K562 (cell line): ENCODE data around the gene OSBP2. TPM values are rescaled to one million over a fixed set of nuclear protein-coding genes. Genes with fewer than 3 reads are reported as not detected.

Source experiments
- ATAC-seq: fragments of 200-7000 bp; cut with Tn5 transposase; 3 replicates; pipeline ENCODE4 v1.9.1; 2020; ENCODE audit warnings: moderate library complexity
- BruUV-seq: library from RNA; stranded (reverse); fragments of 400-500 nt; replicated peaks from 2 replicates; lab custom pipeline; 2021; lab: Mats Ljungman, UMichigan
- CTCF ChIA-PET: fragments of 300-600 bp; formaldehyde crosslinking; extraction: SDS; loops from one replicate; lab custom pipeline; 2021; ENCODE audit warnings: low intra/inter-chr PET ratio; lab: Yijun Ruan, JAX
- POLR2A ChIA-PET: fragments of 300-600, 350-650 bp; sonication (Branson Sonifier 250); formaldehyde crosslinking; extraction: SDS; loops from one replicate; lab custom pipeline; 2021; ENCODE audit warnings: antibody characterized with exemption, inconsistent platforms; lab: Yijun Ruan, JAX
- DNase-seq, 4 experiments: peaks; one replicate each; pipeline versions ENCODE4 v3.0.0 to v3.0.0-alpha.2; 2011 to 2018; ENCODE audit warnings: low spot score in 3 of 4, mixed read lengths in 3 of 4; ENCODE audit errors: extremely low read depth in 1 of 4
- FAIRE-seq: peaks from 2 replicates; lab custom pipeline; 2011; peaks lifted over from hg19 to GRCh38; lab: Jason Lieb, UNC
- H2AFZ ChIP-seq: 2 replicates; pipeline ENCODE4 v1.6.0; 2011; ENCODE audit warnings: low read depth, low read length, control low read depth, inconsistent platforms
- H3K27ac ChIP-seq: fragments of 200-600 bp; 3 replicates; pipeline ENCODE4 v1.8.0; 2011; ENCODE audit warnings: low read depth, mild to moderate bottlenecking, control low read depth, inconsistent platforms, low read length, moderate library complexity, mixed read lengths; ENCODE audit errors: extremely low read depth
- H3K27me3 ChIP-seq, 2 experiments: fragments of 300-600 bp in 1 of 2; 2 replicates in 1 of 2; 3 replicates in 1 of 2; pipeline versions ENCODE4 v1.6.0 to v1.8.0; 2011; ENCODE audit warnings: inconsistent platforms in 2 of 2, low read length in 2 of 2, mild to moderate bottlenecking in 1 of 2, mixed read lengths in 1 of 2, moderate library complexity in 1 of 2; ENCODE audit not compliant: control insufficient read depth in 2 of 2, insufficient read depth in 2 of 2
- H3K36me3 ChIP-seq: fragments of 300-600 bp; 3 replicates; pipeline ENCODE4 v1.8.0; 2011; ENCODE audit warnings: mild to moderate bottlenecking, low read length, inconsistent platforms; ENCODE audit not compliant: control insufficient read depth, insufficient read depth
- H3K4me1 ChIP-seq, 2 experiments: fragments of 200-600 bp in 1 of 2; replicated peaks in 1 of 2; 2 replicates in 1 of 2; 3 replicates in 1 of 2; pipeline versions ENCODE4 v1.5.1 to v1.8.0; 2011; ENCODE audit warnings: inconsistent platforms in 2 of 2, low read length in 2 of 2, mild to moderate bottlenecking in 1 of 2, mixed read lengths in 1 of 2, moderate library complexity in 1 of 2; ENCODE audit not compliant: control insufficient read depth in 2 of 2, insufficient read depth in 2 of 2
- H3K4me2 ChIP-seq: 2 replicates; pipeline ENCODE4 v1.6.1; 2011; ENCODE audit warnings: low read length, control low read depth, inconsistent platforms, mixed read lengths; ENCODE audit not compliant: insufficient read depth
- H3K4me3 ChIP-seq: fragments of 200-600 bp; sonication (generic), shearing (Covaris generic); 2 replicates; pipeline ENCODE4 v1.5.1; 2016; ENCODE audit warnings: control low read depth, inconsistent platforms
- H3K79me2 ChIP-seq: fragments of 200-600 bp; 3 replicates; pipeline ENCODE4 v1.8.0; 2011; ENCODE audit warnings: low read length, inconsistent platforms; ENCODE audit not compliant: control insufficient read depth, insufficient read depth
- H3K9ac ChIP-seq, 2 experiments: 2 replicates each; pipeline versions ENCODE4 v1.6.0 to v1.6.1; 2011; ENCODE audit warnings: low read depth in 2 of 2, low read length in 2 of 2, control low read depth in 1 of 2, inconsistent platforms in 1 of 2, mild to moderate bottlenecking in 1 of 2, mixed read lengths in 1 of 2; ENCODE audit not compliant: insufficient read depth in 1 of 2
- H3K9me1 ChIP-seq: one replicate; pipeline ENCODE4 v1.6.0; 2011; ENCODE audit warnings: inconsistent platforms, mild to moderate bottlenecking, low read length, moderate library complexity; ENCODE audit not compliant: control insufficient read depth, insufficient read depth
- H3K9me3 ChIP-seq: replicated peaks from 2 replicates; pipeline ENCODE4 v1.5.1; 2011; ENCODE audit warnings: low read depth, low read length, inconsistent platforms; ENCODE audit not compliant: control insufficient read depth, insufficient read depth
- H4K20me1 ChIP-seq: replicated peaks from 2 replicates; pipeline ENCODE4 v1.6.1; 2011; ENCODE audit warnings: low read length, inconsistent platforms, mixed read lengths; ENCODE audit not compliant: control insufficient read depth, insufficient read depth
- HMG20A ChIP-seq: fragments of 450-650 bp; formaldehyde crosslinking; conservative IDR thresholded peaks from 2 replicates; pipeline ENCODE4 v1.4.0; 2020; ENCODE audit warnings: mild to moderate bottlenecking, mixed read lengths
- MAFF ChIP-seq: IDR thresholded peaks from 2 replicates; pipeline ENCODE4 v1.6.1; 2012; ENCODE audit warnings: low read length, improper control_type of control experiment
- RFX1 ChIP-seq: fragments of 450-650 bp; IDR thresholded peaks from 2 replicates; pipeline ENCODE4 v1.6.1; 2016; ENCODE audit warnings: mild to moderate bottlenecking, moderate library complexity
- ZMIZ1 ChIP-seq, 2 experiments: fragments of 150-350 bp in 1 of 2; IDR thresholded peaks; 2 replicates each; pipeline ENCODE4 v1.6.1; 2012 to 2016; ENCODE audit warnings: low read depth in 2 of 2, low read length in 2 of 2, mild to moderate bottlenecking in 1 of 2, moderate library complexity in 1 of 2
- WGBS: fragments of 100-300 bp; shearing (Covaris generic); methylation state at CpG from one replicate; pipeline ENCODE4 v1.1.6; 2016; ENCODE audit warnings: low coverage, mixed read lengths; ENCODE audit not compliant: insufficient coverage; ENCODE audit errors: missing lambda C conversion rate; 5-methylcytosine and 5-hydroxymethylcytosine counted together
- in situ Hi-C: fragments of 300-500 bp; cut with MboI; formaldehyde crosslinking; loops from 4 replicates; pipeline ENCODE4 v1.15.0; 2018; ENCODE audit warnings: inconsistent platforms, mixed read lengths
- intact Hi-C: fragments of 100-400 bp; cut with micrococcal nuclease; formaldehyde crosslinking; loops from 2 replicates; pipeline ENCODE4 v1.14.2; 2022
- polyA plus RNA-seq, 8 experiments: library from polyadenylated mRNA; depleted of rRNA in 4 of 8; stranded (reverse) in 5 of 8; unstranded in 3 of 8; fragments of >200 nt; fragmentation: Nextera tagmentation in 2 of 8; fragmentation: Illumina TruSeq in 1 of 8; extraction: Ambion mirVana in 2 of 8; extraction: Trizol in 1 of 8; gene quantifications; 2 replicates each; pipeline versions ENCODE4 v1.2.1 to v1.2.3, GENCODE V29; 2011 to 2014; ENCODE audit warnings: inconsistent platforms in 1 of 8, missing spikeins in 1 of 8
- total RNA-seq, 7 experiments: library from RNA; depleted of rRNA in 6 of 7; stranded (reverse); fragments of >200 nt in 6 of 7; fragmentation: Illumina TruSeq in 2 of 7; extraction: Trizol in 2 of 7; gene quantifications; 2 replicates each; pipeline versions ENCODE4 v1.2.1 to v1.2.3, GENCODE V29; 2011 to 2021; ENCODE audit warnings: low replicate concordance in 1 of 7
- TF ChIP-seq, protein P1 (sequence below), 2 experiments: fragments of 450-650 bp; conservative IDR thresholded peaks; 2 replicates each; pipeline ENCODE4 v1.6.1; 2017; ENCODE audit warnings: mild to moderate bottlenecking in 2 of 2, moderate library complexity in 2 of 2
- TF ChIP-seq, protein P2 (sequence below), 2 experiments: fragments of 250-450 bp in 1 of 2; fragments of 450-650 bp in 1 of 2; sonication (Bioruptor Pico) in 1 of 2; IDR thresholded peaks; 2 replicates each; pipeline versions ENCODE4 v1.6.1 to v1.8.0; 2016 to 2021; ENCODE audit warnings: mild to moderate bottlenecking in 2 of 2, moderate library complexity in 2 of 2, missing compliant biosample characterization in 1 of 2, missing genetic modification characterization in 1 of 2

Gene OSBP2
- total and polyA plus RNA-seq, 9 of the 15 experiments (the other 6 are each of a cell fraction or from before 2014, with no cell fraction given) = 0.52 to 29.5 (median 21.6) TPM

- TF ChIP-seq, protein P1, sequence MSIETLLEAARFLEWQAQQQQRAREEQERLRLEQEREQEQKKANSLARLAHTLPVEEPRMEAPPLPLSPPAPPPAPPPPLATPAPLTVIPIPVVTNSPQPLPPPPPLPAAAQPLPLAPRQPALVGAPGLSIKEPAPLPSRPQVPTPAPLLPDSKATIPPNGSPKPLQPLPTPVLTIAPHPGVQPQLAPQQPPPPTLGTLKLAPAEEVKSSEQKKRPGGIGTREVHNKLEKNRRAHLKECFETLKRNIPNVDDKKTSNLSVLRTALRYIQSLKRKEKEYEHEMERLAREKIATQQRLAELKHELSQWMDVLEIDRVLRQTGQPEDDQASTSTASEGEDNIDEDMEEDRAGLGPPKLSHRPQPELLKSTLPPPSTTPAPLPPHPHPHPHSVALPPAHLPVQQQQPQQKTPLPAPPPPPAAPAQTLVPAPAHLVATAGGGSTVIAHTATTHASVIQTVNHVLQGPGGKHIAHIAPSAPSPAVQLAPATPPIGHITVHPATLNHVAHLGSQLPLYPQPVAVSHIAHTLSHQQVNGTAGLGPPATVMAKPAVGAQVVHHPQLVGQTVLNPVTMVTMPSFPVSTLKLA (conservative IDR thresholded peaks at IDR 0.05) = no peak
- no peak for TF ChIP-seq MAFF
- TF ChIP-seq ZMIZ1 (IDR thresholded peaks at IDR 0.05; ENCODE audit: low read depth in 2 of 2, low read length in 2 of 2) = no peak
- TF ChIP-seq, protein P2, sequence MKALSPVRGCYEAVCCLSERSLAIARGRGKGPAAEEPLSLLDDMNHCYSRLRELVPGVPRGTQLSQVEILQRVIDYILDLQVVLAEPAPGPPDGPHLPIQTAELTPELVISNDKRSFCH (CRISPR knock-in tag; IDR thresholded peaks at IDR 0.05) = no peak
- TF ChIP-seq, protein P2 (tag; IDR thresholded peaks at IDR 0.05) = no peak
- no peak for TF ChIP-seq RFX1
- no peak for TF ChIP-seq HMG20A (CRISPR knock-in tag)
- H4K20me1 ChIP-seq = no peaks in the 10 kb centered on the region
- H3K9me1 ChIP-seq = no peaks in the 10 kb centered on the region
- in situ Hi-C loops (no loop called here), intact Hi-C loops (no loop called here)
- no peaks in the 10 kb centered on the region for H3K36me3 ChIP-seq
- H2AFZ ChIP-seq = no peak overlapping the region
- FAIRE-seq = no peak
- ATAC-seq = no peak
- H3K4me2 ChIP-seq = no peak overlapping the region
- ChIA-PET CTCF (interaction anchor here (0.7 kb wide), 1 partner anchor 100 kb away, joined by 3 read pairs; no protein-coding TSS in a partner anchor), POLR2A (interaction anchor here (0.6 to 1.1 kb wide), 2 partner anchors 13 to 311 kb away, joined by 4 read pairs; no protein-coding TSS in a partner anchor)
- H3K4me1 ChIP-seq = peaks cover 4 to 6% of the 10 kb centered on the region in 2 experiments; a peak in 4 of 5 replicates
- H3K4me3 ChIP-seq = no peak overlapping the region
- H3K27ac ChIP-seq = no peak overlapping the region
- 15% methylated on average over 3 of the region's 3 CpGs for WGBS
- BruUV-seq = no TSS peak
- no peak overlapping the region for H3K9ac ChIP-seq
- no peak for DNase-seq
- H3K79me2 ChIP-seq = no peaks in the 10 kb centered on the region
- H3K27me3 ChIP-seq = no peaks in the 10 kb centered on the region
- no peaks in the 10 kb centered on the region for H3K9me3 ChIP-seq
Measured at GRCh38 chr22:30655532-30655931, 39.1 kb upstream of the OSBP2 start.
